K562 (cell line): ENCODE data around the gene SUPT20HL1. TPM values are rescaled to one million over a fixed set of nuclear protein-coding genes. Genes with fewer than 3 reads are reported as not detected.

Experiments used
- ATAC-seq: fragments of 200-7000 bp; cut with Tn5 transposase; 3 replicates; pipeline ENCODE4 v1.9.1; 2020; ENCODE audit warnings: moderate library complexity
- BruUV-seq: library from RNA; stranded (reverse); fragments of 400-500 nt; replicated peaks from 2 replicates; lab custom pipeline; 2021; lab: Mats Ljungman, UMichigan
- CTCF ChIA-PET: fragments of 300-600 bp; formaldehyde crosslinking; extraction: SDS; loops from one replicate; lab custom pipeline; 2021; ENCODE audit warnings: low intra/inter-chr PET ratio; lab: Yijun Ruan, JAX
- POLR2A ChIA-PET: fragments of 300-600, 350-650 bp; sonication (Branson Sonifier 250); formaldehyde crosslinking; extraction: SDS; loops from one replicate; lab custom pipeline; 2021; ENCODE audit warnings: antibody characterized with exemption, inconsistent platforms; lab: Yijun Ruan, JAX
- DNase-seq, 4 experiments: peaks; one replicate each; pipeline versions ENCODE4 v3.0.0 to v3.0.0-alpha.2; 2011 to 2018; ENCODE audit warnings: low spot score in 3 of 4, mixed read lengths in 3 of 4; ENCODE audit errors: extremely low read depth in 1 of 4
- FAIRE-seq: peaks from 2 replicates; lab custom pipeline; 2011; peaks lifted over from hg19 to GRCh38; lab: Jason Lieb, UNC
- H2AFZ ChIP-seq: 2 replicates; pipeline ENCODE4 v1.6.0; 2011; ENCODE audit warnings: low read depth, low read length, control low read depth, inconsistent platforms
- H3K27ac ChIP-seq: fragments of 200-600 bp; 3 replicates; pipeline ENCODE4 v1.8.0; 2011; ENCODE audit warnings: low read depth, mild to moderate bottlenecking, control low read depth, inconsistent platforms, low read length, moderate library complexity, mixed read lengths; ENCODE audit errors: extremely low read depth
- H3K27me3 ChIP-seq, 2 experiments: fragments of 300-600 bp in 1 of 2; 2 replicates in 1 of 2; 3 replicates in 1 of 2; pipeline versions ENCODE4 v1.6.0 to v1.8.0; 2011; ENCODE audit warnings: inconsistent platforms in 2 of 2, low read length in 2 of 2, mild to moderate bottlenecking in 1 of 2, mixed read lengths in 1 of 2, moderate library complexity in 1 of 2; ENCODE audit not compliant: control insufficient read depth in 2 of 2, insufficient read depth in 2 of 2
- H3K36me3 ChIP-seq: fragments of 300-600 bp; 3 replicates; pipeline ENCODE4 v1.8.0; 2011; ENCODE audit warnings: mild to moderate bottlenecking, low read length, inconsistent platforms; ENCODE audit not compliant: control insufficient read depth, insufficient read depth
- H3K4me1 ChIP-seq, 2 experiments: fragments of 200-600 bp in 1 of 2; replicated peaks in 1 of 2; 2 replicates in 1 of 2; 3 replicates in 1 of 2; pipeline versions ENCODE4 v1.5.1 to v1.8.0; 2011; ENCODE audit warnings: inconsistent platforms in 2 of 2, low read length in 2 of 2, mild to moderate bottlenecking in 1 of 2, mixed read lengths in 1 of 2, moderate library complexity in 1 of 2; ENCODE audit not compliant: control insufficient read depth in 2 of 2, insufficient read depth in 2 of 2
- H3K4me2 ChIP-seq: 2 replicates; pipeline ENCODE4 v1.6.1; 2011; ENCODE audit warnings: low read length, control low read depth, inconsistent platforms, mixed read lengths; ENCODE audit not compliant: insufficient read depth
- H3K4me3 ChIP-seq: fragments of 200-600 bp; sonication (generic), shearing (Covaris generic); 2 replicates; pipeline ENCODE4 v1.5.1; 2016; ENCODE audit warnings: control low read depth, inconsistent platforms
- H3K79me2 ChIP-seq: fragments of 200-600 bp; 3 replicates; pipeline ENCODE4 v1.8.0; 2011; ENCODE audit warnings: low read length, inconsistent platforms; ENCODE audit not compliant: control insufficient read depth, insufficient read depth
- H3K9ac ChIP-seq, 2 experiments: 2 replicates each; pipeline versions ENCODE4 v1.6.0 to v1.6.1; 2011; ENCODE audit warnings: low read depth in 2 of 2, low read length in 2 of 2, control low read depth in 1 of 2, inconsistent platforms in 1 of 2, mild to moderate bottlenecking in 1 of 2, mixed read lengths in 1 of 2; ENCODE audit not compliant: insufficient read depth in 1 of 2
- H3K9me1 ChIP-seq: one replicate; pipeline ENCODE4 v1.6.0; 2011; ENCODE audit warnings: inconsistent platforms, mild to moderate bottlenecking, low read length, moderate library complexity; ENCODE audit not compliant: control insufficient read depth, insufficient read depth
- H3K9me3 ChIP-seq: replicated peaks from 2 replicates; pipeline ENCODE4 v1.5.1; 2011; ENCODE audit warnings: low read depth, low read length, inconsistent platforms; ENCODE audit not compliant: control insufficient read depth, insufficient read depth
- H4K20me1 ChIP-seq: replicated peaks from 2 replicates; pipeline ENCODE4 v1.6.1; 2011; ENCODE audit warnings: low read length, inconsistent platforms, mixed read lengths; ENCODE audit not compliant: control insufficient read depth, insufficient read depth
- ARNT ChIP-seq, 2 experiments: fragments of 450-650 bp; IDR thresholded peaks; 2 replicates each; pipeline ENCODE4 v1.6.1; 2016; ENCODE audit warnings: mild to moderate bottlenecking in 1 of 2
- CAMTA2 ChIP-seq: fragments of 250-450 bp; sonication (Bioruptor Pico); conservative IDR thresholded peaks from 2 replicates; pipeline ENCODE4 v1.5.1; 2022
- EHMT2 ChIP-seq: fragments of 450-650 bp; IDR thresholded peaks from 2 replicates; pipeline ENCODE4 v1.6.1; 2018; ENCODE audit warnings: antibody characterized with exemption
- FIP1L1 ChIP-seq: fragments of 200-400 bp; formaldehyde crosslinking; IDR thresholded peaks from 2 replicates; pipeline ENCODE4 v1.6.1; 2018; ENCODE audit warnings: mild to moderate bottlenecking, low read depth, low read length; ENCODE audit not compliant: poor library complexity, severe bottlenecking
- JUN ChIP-seq, 2 experiments: sonication (generic) in 1 of 2; formaldehyde crosslinking in 1 of 2; IDR thresholded peaks; 2 replicates each; pipeline versions ENCODE4 v1.6.1 to v1.8.0; 2012 to 2022; ENCODE audit warnings: borderline replicate concordance in 2 of 2, mild to moderate bottlenecking in 2 of 2, improper control_type of control experiment in 1 of 2, low read depth in 1 of 2, low read length in 1 of 2, missing genetic modification reagents in 1 of 2
- SETDB1 ChIP-seq: IDR thresholded peaks from one replicate; pipeline ENCODE4 v1.6.1; 2012; ENCODE audit warnings: low read length, control low read depth, inconsistent platforms
- SRSF9 ChIP-seq: fragments of 200-400 bp; formaldehyde crosslinking; IDR thresholded peaks from 2 replicates; pipeline ENCODE4 v1.6.1; 2017; ENCODE audit warnings: low read depth, low read length, borderline replicate concordance
- TAF7 ChIP-seq: fragments of 450-650 bp; IDR thresholded peaks from 2 replicates; pipeline ENCODE4 v1.6.1; 2016; ENCODE audit warnings: missing genetic modification characterization, missing compliant biosample characterization
- ZKSCAN3 ChIP-seq: fragments of 250-450 bp; sonication (Bioruptor Pico); IDR thresholded peaks from 2 replicates; pipeline ENCODE4 v1.4.0; 2020
- ZNF232 ChIP-seq: sonication (generic); formaldehyde crosslinking; IDR thresholded peaks from 2 replicates; pipeline ENCODE4 v1.8.0; 2022; ENCODE audit warnings: mild to moderate bottlenecking, missing genetic modification reagents
- ZNF444 ChIP-seq: fragments of 250-450 bp; sonication (Bioruptor Pico); IDR thresholded peaks from 2 replicates; pipeline ENCODE4 v1.4.0; 2020; ENCODE audit warnings: mild to moderate bottlenecking, moderate library complexity
- ZNF780A ChIP-seq: fragments of 250-450 bp; sonication (Bioruptor Pico); IDR thresholded peaks from 2 replicates; pipeline ENCODE4 v1.5.0; 2021; ENCODE audit warnings: mild to moderate bottlenecking
- WGBS: fragments of 100-300 bp; shearing (Covaris generic); methylation state at CpG from one replicate; pipeline ENCODE4 v1.1.6; 2016; ENCODE audit warnings: low coverage, mixed read lengths; ENCODE audit not compliant: insufficient coverage; ENCODE audit errors: missing lambda C conversion rate; 5-methylcytosine and 5-hydroxymethylcytosine counted together
- in situ Hi-C: fragments of 300-500 bp; cut with MboI; formaldehyde crosslinking; loops from 4 replicates; pipeline ENCODE4 v1.15.0; 2018; ENCODE audit warnings: inconsistent platforms, mixed read lengths
- intact Hi-C: fragments of 100-400 bp; cut with micrococcal nuclease; formaldehyde crosslinking; loops from 2 replicates; pipeline ENCODE4 v1.14.2; 2022
- polyA plus RNA-seq, 8 experiments: library from polyadenylated mRNA; depleted of rRNA in 4 of 8; stranded (reverse) in 5 of 8; unstranded in 3 of 8; fragments of >200 nt; fragmentation: Nextera tagmentation in 2 of 8; fragmentation: Illumina TruSeq in 1 of 8; extraction: Ambion mirVana in 2 of 8; extraction: Trizol in 1 of 8; gene quantifications; 2 replicates each; pipeline versions ENCODE4 v1.2.1 to v1.2.3, GENCODE V29; 2011 to 2014; ENCODE audit warnings: inconsistent platforms in 1 of 8, missing spikeins in 1 of 8
- total RNA-seq, 7 experiments: library from RNA; depleted of rRNA in 6 of 7; stranded (reverse); fragments of >200 nt in 6 of 7; fragmentation: Illumina TruSeq in 2 of 7; extraction: Trizol in 2 of 7; gene quantifications; 2 replicates each; pipeline versions ENCODE4 v1.2.1 to v1.2.3, GENCODE V29; 2011 to 2021; ENCODE audit warnings: low replicate concordance in 1 of 7

SUPT20HL1 gene
- total and polyA plus RNA-seq, 9 of the 15 experiments (the other 6 are each of a cell fraction or from before 2014, with no cell fraction given), result not detected

GRCh38 chrX:24333371-24333770, 27.1 kb upstream of the SUPT20HL1 start:
- no TSS peak for BruUV-seq
- no peak for FAIRE-seq

GRCh38 chrX:24334461-24334860, 26.0 kb upstream of the SUPT20HL1 start:
- H3K4me3 ChIP-seq, result no peak overlapping the region
- H3K9ac ChIP-seq, result no peak overlapping the region
- H3K27me3 ChIP-seq, result no peaks in the 10 kb centered on the region
- no peaks in the 10 kb centered on the region for H3K79me2 ChIP-seq
- H3K27ac ChIP-seq, result no peak overlapping the region
- TF ChIP-seq FIP1L1, result no peak
- TF ChIP-seq, all 486 proteins: peak for 0
- ATAC-seq, result no peak
- no peak for DNase-seq
- Histone ChIP-seq H2AFZ (no peak overlapping the region), H3K9me3 (no peaks in the 10 kb centered on the region), H3K4me2 (no peak overlapping the region), H3K9me1 (no peaks in the 10 kb centered on the region), H3K4me1 (no peaks in the 10 kb centered on the region), H4K20me1 (no peaks in the 10 kb centered on the region), H3K36me3 (no peaks in the 10 kb centered on the region)
- no peak for FAIRE-seq
- BruUV-seq, result no TSS peak
- in situ Hi-C loops (no loop called here), intact Hi-C loops (no loop called here)
- ChIA-PET CTCF (no interaction called here), POLR2A (no interaction called here)

More at GRCh38 chrX:24333371-24333770, 27.1 kb upstream of the SUPT20HL1 start:
- Histone ChIP-seq H3K79me2 (no peaks in the 10 kb centered on the region), H3K4me2 (no peak overlapping the region), H3K9me1 (no peaks in the 10 kb centered on the region), H3K27ac (no peak overlapping the region), H3K4me1 (no peaks in the 10 kb centered on the region), H3K9ac (no peak overlapping the region), H3K27me3 (no peaks in the 10 kb centered on the region), H3K4me3 (no peak overlapping the region), H4K20me1 (no peaks in the 10 kb centered on the region), H3K9me3 (no peaks in the 10 kb centered on the region), H2AFZ (no peak overlapping the region), H3K36me3 (no peaks in the 10 kb centered on the region)
- ATAC-seq (no peak), DNase-seq (no peak)
- POLR2A ChIA-PET, result no interaction called here
- intact Hi-C loops (no loop called here), in situ Hi-C loops (no loop called here)
- 7% methylated on average over 1 of the region's 1 CpG for WGBS
- TF ChIP-seq ARNT (IDR thresholded peaks at IDR 0.05), result no peak
- no peak for TF ChIP-seq TAF7 (tag)
- no peak for TF ChIP-seq SRSF9
- no peak for TF ChIP-seq JUN (IDR thresholded peaks at IDR 0.05; ENCODE audit: borderline replicate concordance, low read depth, low read length)
- no peak for TF ChIP-seq JUN (CRISPR knock-in tag; IDR thresholded peaks at IDR 0.05; ENCODE audit: borderline replicate concordance)
- TF ChIP-seq ZNF780A, result no peak
- no peak for TF ChIP-seq EHMT2
- TF ChIP-seq SETDB1, result no peak
- no peak for TF ChIP-seq ZNF444 (CRISPR knock-in tag)
- TF ChIP-seq ZNF232 (CRISPR knock-in tag), result no peak
- TF ChIP-seq CAMTA2 (CRISPR knock-in tag), result no peak
- no peak for TF ChIP-seq ZKSCAN3 (CRISPR knock-in tag)
- CTCF ChIA-PET, result no interaction called here
